Urinary bladder (tissue), 4 donors: ENCODE measurements around the gene FLVCR2. TPM values are rescaled to one million over a fixed set of nuclear protein-coding genes. Genes with fewer than 3 reads are reported as not detected.

Source experiments
- DNase-seq: peaks from one replicate; pipeline ENCODE4 v3.0.0-alpha.2; 2015; ENCODE audit errors: extremely low spot score
- H3K27ac ChIP-seq: one replicate; pipeline ENCODE4 v1.5.1; 2013; ENCODE audit warnings: low read depth, mild to moderate bottlenecking, moderate library complexity
- H3K36me3 ChIP-seq: one replicate; pipeline ENCODE4 v1.6.1; 2013; ENCODE audit warnings: mild to moderate bottlenecking, moderate library complexity; ENCODE audit not compliant: insufficient read depth
- H3K4me1 ChIP-seq: one replicate; pipeline ENCODE4 v1.6.1; 2013; ENCODE audit warnings: mild to moderate bottlenecking, moderate library complexity; ENCODE audit not compliant: insufficient read depth
- H3K4me3 ChIP-seq: one replicate; pipeline ENCODE4 v1.5.1; 2013; ENCODE audit warnings: low read depth, low read length
- WGBS: extraction: QIAGEN DNeasy Blood & Tissue Kit; methylation state at CpG from one replicate; pipeline ENCODE4 v1.1.7; 2013; 5-methylcytosine and 5-hydroxymethylcytosine counted together
- polyA plus RNA-seq: library from polyadenylated mRNA; stranded (reverse); fragments of 200-250 nt; gene quantifications from one replicate; pipeline ENCODE4 v1.2.3, GENCODE V29; 2013
- total RNA-seq: library from RNA; depleted of rRNA; stranded (reverse); fragments of >200 nt; gene quantifications from one replicate; pipeline ENCODE4 v1.2.3, GENCODE V29; 2014
- donor health status: healthy with polysubstance abuse.
- donor health status: healthy.

Gene FLVCR2
- total and polyA plus RNA-seq, 2 donors = 3.6 to 4.9 TPM

- DNase-seq = no peak
- H3K4me1 ChIP-seq = no peaks in the 10 kb centered on the region
- WGBS = 92% methylated on average over 13 of the region's 13 CpGs
- H3K4me3 ChIP-seq = no peak overlapping the region
- no peak overlapping the region for H3K27ac ChIP-seq
- no peaks in the 10 kb centered on the region for H3K36me3 ChIP-seq
These were observed 32.5 kb upstream of the FLVCR2 start for GRCh38 chr14:75545907-75546306.

DNA sequence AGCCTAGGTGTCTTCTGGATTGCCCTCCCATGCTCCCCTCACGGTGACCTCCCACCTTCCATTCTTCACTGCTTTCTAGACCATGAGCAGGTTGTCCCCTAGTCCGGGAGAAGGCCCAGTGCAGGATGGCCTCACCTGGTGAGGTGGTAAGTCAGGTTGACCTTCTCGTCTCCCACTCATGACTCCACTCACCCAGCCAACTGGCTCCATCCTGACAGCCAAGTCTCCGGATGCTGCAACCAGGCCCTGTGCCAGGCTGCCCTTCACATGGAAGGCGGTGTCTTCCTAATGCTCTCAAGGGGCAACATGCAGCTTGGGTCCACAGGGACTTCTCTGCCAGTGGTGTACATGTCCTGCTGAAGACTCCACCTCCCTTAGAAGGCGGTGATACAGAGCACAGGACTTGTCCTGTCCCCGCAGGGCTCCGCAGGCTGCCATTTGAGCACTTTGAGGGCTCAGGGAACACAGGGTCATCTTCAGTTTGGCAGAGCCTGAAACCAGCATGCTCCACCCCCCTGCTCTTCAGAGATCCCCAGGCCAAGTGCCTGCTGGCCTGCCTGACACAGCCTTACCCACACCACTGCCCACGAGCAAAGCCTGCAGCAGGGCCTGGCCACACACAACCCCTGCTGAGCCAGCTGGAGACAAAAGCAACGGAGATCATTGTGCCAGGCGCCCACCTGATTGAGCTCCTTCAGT is 30.7 kb upstream of the FLVCR2 start:
- Histone ChIP-seq H3K27ac (no peak overlapping the region), H3K4me1 (no peaks in the 10 kb centered on the region), H3K4me3 (no peak overlapping the region), H3K36me3 (no peaks in the 10 kb centered on the region)
- WGBS = 90% methylated on average over 11 of the region's 11 CpGs
- DNase-seq = no peak

GRCh38 chr14:75548544-75548943 is 29.9 kb upstream of the FLVCR2 start:
- no peaks in the 10 kb centered on the region for H3K36me3 ChIP-seq
- no peaks in the 10 kb centered on the region for H3K4me1 ChIP-seq
- no peak for DNase-seq
- no peak overlapping the region for H3K4me3 ChIP-seq
- H3K27ac ChIP-seq = no peak overlapping the region
- 45% methylated on average over 7 of the region's 7 CpGs for WGBS

GRCh38 chr14:75549169-75549568 is 29.3 kb upstream of the FLVCR2 start:
- 69% methylated on average over 5 of the region's 5 CpGs for WGBS
- Histone ChIP-seq H3K27ac (no peak overlapping the region), H3K36me3 (no peaks in the 10 kb centered on the region), H3K4me1 (no peaks in the 10 kb centered on the region), H3K4me3 (no peak overlapping the region)
- DNase-seq = no peak

DNA sequence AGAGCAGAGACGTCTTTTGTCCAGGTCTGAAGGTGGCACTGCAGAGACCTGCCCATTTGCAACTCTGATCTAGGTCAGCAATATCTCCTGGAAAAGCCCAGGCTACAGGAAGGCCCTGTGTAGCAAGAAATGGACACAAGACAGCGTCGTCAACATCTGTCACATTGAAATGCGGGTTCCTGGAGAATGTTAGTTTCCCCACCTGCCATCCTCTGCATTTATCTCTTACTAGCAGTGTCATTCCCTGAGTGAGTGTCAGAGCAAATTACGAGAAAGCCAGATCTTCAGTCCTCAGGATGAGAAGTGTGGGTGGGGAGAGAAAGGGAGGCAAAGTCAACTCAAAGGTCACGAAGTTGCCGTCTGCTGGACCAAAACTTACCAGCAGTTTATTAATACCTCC is 27.4 kb upstream of the FLVCR2 start:
- no peaks in the 10 kb centered on the region for H3K36me3 ChIP-seq
- H3K4me3 ChIP-seq = no peak overlapping the region
- H3K4me1 ChIP-seq = no peaks in the 10 kb centered on the region
- no peak overlapping the region for H3K27ac ChIP-seq
- no peak for DNase-seq
- WGBS = 80% methylated on average over 7 of the region's 7 CpGs

- no peaks in the 10 kb centered on the region for H3K36me3 ChIP-seq
- no peaks in the 10 kb centered on the region for H3K4me1 ChIP-seq
- no peak overlapping the region for H3K27ac ChIP-seq
- no peak for DNase-seq
- H3K4me3 ChIP-seq = no peak overlapping the region
- WGBS = 97% methylated on average over 6 of the region's 6 CpGs
These were observed 25.3 kb upstream of the FLVCR2 start for GRCh38 chr14:75553157-75553556.

GRCh38 chr14:75553761-75554364 is 24.6 kb upstream of the FLVCR2 start:
- H3K4me3 ChIP-seq = no peak overlapping the region
- 51% methylated on average over 4 of the region's 4 CpGs for WGBS
- no peak overlapping the region for H3K27ac ChIP-seq
- no peak for DNase-seq
- H3K4me1 ChIP-seq = no peaks in the 10 kb centered on the region
- no peaks in the 10 kb centered on the region for H3K36me3 ChIP-seq

DNA sequence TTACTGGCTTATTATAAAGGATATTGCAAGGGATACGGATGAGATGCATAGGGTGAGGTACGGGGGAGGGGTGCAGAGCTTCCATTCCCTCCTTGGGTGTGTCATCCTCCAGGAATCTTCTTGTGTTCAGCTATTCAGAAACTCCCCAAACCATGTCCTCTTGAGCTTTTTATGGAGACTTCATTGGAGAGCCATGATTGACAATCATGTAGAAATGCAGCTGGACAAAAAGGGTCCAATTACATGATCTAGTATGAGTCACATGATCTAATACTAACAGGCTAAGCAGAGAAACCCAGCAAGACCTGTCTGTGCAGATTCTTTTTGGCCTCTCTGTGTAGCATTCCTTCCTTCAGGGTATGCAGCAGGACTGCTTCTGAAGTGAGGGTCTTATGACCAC is 23.9 kb upstream of the FLVCR2 start:
- H3K27ac ChIP-seq = no peak overlapping the region
- H3K4me3 ChIP-seq = no peak overlapping the region
- H3K36me3 ChIP-seq = no peaks in the 10 kb centered on the region
- 64% methylated on average over 2 of the region's 2 CpGs for WGBS
- H3K4me1 ChIP-seq = no peaks in the 10 kb centered on the region
- DNase-seq = no peak

GRCh38 chr14:75558440-75558839 is 20.0 kb upstream of the FLVCR2 start:
- Histone ChIP-seq H3K4me3 (no peak overlapping the region), H3K36me3 (no peaks in the 10 kb centered on the region), H3K4me1 (no peaks in the 10 kb centered on the region), H3K27ac (no peak overlapping the region)
- DNase-seq = no peak
- 81% methylated on average over 5 of the region's 5 CpGs for WGBS

GRCh38 chr14:75559045-75559444 is 19.4 kb upstream of the FLVCR2 start:
- DNase-seq = no peak
- WGBS = 80% methylated on average over 6 of the region's 6 CpGs

DNA sequence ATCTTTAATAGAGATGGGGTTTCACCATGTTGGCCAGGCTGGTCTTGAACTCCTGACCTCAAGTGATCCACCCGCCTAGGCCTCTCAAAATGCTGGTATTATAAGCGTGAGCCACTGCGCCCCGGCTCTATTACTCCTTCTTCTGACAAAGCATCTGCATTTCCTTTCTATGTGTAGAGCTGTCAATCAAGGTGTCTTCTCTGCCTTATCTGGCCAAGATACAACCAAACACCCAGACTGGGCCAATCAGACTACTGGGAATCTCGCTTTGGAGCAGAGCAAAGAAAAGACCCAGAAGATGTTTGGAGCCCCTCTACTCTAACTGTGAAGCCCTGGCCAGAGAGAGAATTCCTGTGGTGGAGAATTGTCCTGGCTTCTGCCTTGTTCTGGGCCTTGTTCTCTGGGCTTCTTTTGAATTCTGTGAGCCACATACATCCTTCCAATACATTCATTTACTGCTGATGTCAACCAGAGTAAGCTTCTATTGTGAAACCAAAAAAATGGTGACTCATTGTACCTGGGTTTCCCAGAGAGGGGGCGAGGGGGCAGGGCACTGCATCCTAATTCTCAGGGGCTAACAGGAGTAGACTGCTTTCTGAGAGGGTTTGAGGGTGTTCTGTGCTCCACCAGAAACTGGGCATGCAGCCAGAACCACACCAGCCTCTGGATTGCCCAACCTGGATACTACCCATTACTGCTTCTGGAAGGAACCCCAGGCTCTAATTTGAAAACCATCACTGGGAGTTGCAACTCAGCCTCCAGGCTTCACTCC is 18.8 kb upstream of the FLVCR2 start:
- H3K4me1 ChIP-seq = no peaks in the 10 kb centered on the region
- DNase-seq = no peak
- no peaks in the 10 kb centered on the region for H3K36me3 ChIP-seq
- no peak overlapping the region for H3K4me3 ChIP-seq
- WGBS = 89% methylated on average over 6 of the region's 6 CpGs
- H3K27ac ChIP-seq = no peak overlapping the region

More at GRCh38 chr14:75559045-75559444, 19.4 kb upstream of the FLVCR2 start:
- Histone ChIP-seq H3K4me1 (no peaks in the 10 kb centered on the region), H3K36me3 (no peaks in the 10 kb centered on the region), H3K27ac (no peak overlapping the region), H3K4me3 (no peak overlapping the region)

- no peak overlapping the region for H3K4me3 ChIP-seq
- 2% methylated on average over 6 of the region's 6 CpGs for WGBS
- H3K36me3 ChIP-seq = no peaks in the 10 kb centered on the region
- H3K27ac ChIP-seq = no peak overlapping the region
- DNase-seq = peak; percentile 45
- no peaks in the 10 kb centered on the region for H3K4me1 ChIP-seq
These were observed 17.4 kb upstream of the FLVCR2 start for GRCh38 chr14:75561013-75561432.

DNA sequence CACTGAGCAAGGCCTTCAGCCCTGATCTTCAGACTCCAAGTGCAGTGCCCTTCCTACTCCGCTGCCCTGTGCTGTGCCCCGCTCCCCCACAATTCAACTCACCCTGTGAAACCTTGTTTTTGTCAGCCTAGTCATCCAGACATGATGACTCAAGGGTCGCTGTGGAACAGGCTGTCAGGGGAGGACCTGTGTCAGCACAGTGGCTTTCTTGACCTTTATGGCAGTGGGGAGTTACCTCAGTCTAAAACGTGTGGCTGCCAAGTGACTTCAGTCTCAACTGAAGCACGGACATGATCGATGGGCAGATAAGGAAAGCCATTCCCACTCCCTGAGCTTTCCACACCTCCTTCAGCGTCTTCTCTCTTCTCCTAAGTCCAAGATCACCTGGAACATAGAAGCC is 16.3 kb upstream of the FLVCR2 start:
- H3K27ac ChIP-seq = no peak overlapping the region
- no peak overlapping the region for H3K4me3 ChIP-seq
- no peaks in the 10 kb centered on the region for H3K36me3 ChIP-seq
- DNase-seq = no peak
- WGBS = 52% methylated on average over 7 of the region's 7 CpGs
- no peaks in the 10 kb centered on the region for H3K4me1 ChIP-seq

GRCh38 chr14:75562489-75562888 is 15.9 kb upstream of the FLVCR2 start:
- H3K27ac ChIP-seq = no peak overlapping the region
- DNase-seq = no peak
- H3K4me3 ChIP-seq = no peak overlapping the region
- no peaks in the 10 kb centered on the region for H3K36me3 ChIP-seq
- WGBS = 69% methylated on average over 4 of the region's 4 CpGs
- no peaks in the 10 kb centered on the region for H3K4me1 ChIP-seq
